GM18520 (cell line): ENCODE results near the gene POLD1.
"Not testable (repeated sequence)": the region's sequence is repeated elsewhere in the genome, so short reads cannot be mapped to it uniquely, and the experiment has no call there.

ENCODE experiments used
- ATAC-seq: cut with Tn5 transposase; IDR thresholded peaks from one replicate; pipeline ENCODE4 v1.9.1; 2021; ENCODE audit not compliant: unreplicated experiment

The POLD1 gene

DNA sequence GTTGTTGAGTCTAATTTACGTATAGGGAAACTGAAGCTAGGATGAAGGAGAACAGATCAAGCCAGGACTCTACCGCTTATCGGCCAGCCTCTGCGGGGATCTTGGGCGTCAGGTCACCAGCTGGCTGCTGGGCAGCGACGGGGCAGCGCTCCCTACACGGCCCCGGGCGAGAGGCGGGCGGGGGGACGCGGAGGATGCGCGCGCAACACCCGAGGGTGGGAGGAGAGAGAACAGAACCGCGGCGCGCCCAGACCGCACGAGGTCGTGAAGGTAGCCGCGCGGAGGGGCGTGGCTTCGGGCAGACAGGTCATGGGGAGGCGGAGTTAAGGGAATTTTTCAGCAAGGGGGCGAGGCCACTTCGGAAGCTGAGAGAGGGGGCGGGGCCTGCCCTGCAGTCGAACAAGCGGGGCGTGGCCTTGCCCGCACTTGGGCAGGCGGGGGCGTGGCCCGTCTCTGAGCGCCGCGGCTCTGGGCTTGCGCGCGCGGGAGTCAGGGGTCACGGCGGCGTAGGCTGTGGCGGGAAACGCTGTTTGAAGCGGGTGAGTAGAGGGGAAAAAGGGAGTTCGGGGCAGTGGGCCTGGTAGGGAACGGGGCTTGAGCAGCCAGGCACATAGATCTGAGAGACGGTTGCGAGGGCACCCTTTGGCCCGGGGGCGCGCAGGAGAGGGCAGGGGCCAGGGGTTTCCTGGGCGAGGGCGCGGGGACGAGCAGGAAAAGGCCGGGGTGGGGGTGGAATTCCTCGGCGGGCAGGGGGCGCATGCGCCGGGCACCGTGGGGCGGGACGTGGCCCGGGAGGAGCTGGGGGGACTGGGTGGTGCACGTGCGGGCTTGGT is at the start of gene POLD1:
Gene POLD1, plus strand, starts transcription at position 496 of the 833 bp plus-strand sequence. CDS start 14,505 bp downstream, outside the sequence.
- ATAC-seq, result peak; percentile 85

DNA sequence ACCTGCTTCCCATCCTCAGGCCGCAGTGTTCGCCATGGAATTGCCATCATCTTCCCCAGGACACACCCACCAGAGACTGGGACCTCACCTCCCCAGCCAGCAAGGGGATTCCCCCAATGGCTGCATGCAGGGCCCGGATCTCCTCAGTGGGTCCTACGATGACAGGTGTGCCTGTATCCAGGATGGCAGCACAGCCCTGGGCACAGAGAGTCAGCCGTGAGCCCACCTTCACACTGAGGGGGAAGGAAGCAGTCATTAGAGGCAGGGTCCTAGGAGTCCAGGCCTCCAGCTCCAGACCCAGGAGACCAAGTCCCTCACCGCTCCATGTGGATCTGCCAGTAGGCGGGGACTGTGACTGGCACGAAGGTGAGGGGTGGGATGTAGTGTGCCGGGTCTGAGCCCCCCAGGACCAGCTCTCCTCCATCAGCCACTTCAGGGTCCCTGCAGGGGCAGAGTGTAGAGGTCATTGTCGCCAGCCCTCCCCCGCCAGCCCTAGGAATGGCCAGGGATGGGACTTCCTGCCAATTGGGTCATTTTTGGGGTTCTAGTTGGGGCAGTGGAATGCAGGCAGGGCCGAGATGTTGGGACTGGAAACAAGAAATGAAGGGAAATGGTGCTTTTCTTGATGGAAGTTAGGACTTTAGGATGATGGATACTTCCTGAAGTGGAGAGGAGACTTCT is 49.3 kb upstream of the POLD1 start:
- ATAC-seq, result no peak

DNA sequence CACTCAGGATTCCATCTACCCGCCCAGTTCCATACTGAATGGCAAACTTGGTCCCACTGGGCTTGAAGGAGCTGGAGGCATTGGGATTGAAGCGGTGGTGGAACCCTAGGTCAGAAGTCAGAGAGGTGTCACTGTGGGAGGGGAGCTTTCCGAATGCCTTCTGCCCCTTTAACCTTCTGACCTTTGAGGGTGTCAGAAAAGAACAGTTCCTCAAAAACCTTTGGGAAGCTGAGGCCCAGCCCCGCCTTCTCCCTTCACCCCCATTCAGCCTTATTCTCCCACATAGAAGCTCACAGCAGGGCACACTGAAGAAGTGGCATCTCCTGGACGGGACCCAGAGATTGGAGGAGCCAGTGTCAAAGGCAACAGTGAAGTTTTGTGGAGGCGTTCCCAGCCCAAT is 47.1 kb upstream of the POLD1 start:
- not testable (repeated sequence) for ATAC-seq

DNA sequence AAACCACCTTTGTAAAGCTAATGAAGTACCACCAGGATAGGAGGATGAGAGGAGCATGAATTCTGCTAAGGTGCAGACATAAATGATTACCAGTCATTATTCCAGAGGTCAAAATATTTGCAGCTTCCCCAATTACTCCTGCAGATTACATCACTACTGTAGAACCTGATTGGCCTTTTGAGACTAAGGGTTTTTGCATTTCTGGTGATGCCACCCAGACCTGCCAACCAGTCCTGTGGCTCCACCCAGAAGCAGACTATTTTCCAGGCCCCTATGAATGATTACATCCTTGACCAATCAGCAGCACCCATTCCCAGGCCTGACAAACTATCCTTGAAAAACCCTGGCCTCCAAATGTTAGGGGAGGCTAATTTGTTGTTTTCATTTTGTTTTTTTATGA is 43.8 kb upstream of the POLD1 start:
- ATAC-seq, result no peak

DNA sequence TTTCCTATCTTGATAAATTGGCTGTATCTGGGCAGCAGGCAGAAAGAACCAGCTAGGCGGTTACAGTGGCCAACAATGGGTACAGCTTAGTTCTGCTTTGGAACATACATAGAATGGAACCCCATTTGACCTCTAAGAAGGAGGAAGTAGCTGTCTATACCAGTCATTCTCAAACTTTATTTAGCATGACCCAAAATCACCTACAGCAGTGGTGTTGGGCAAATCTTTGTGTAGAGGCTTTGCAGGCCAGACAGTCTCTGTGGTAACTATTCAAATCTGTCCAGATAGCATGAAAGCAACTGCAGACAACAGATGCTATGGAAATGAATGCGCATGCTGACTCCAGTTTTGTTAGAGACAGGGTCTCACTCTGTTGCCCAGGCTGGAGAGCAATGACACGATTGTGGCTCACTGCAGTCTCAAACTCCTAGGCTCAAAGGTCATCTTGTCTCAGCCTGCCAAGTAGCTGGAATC is 43.0 kb upstream of the POLD1 start:
- ATAC-seq, result peak; percentile 62

DNA sequence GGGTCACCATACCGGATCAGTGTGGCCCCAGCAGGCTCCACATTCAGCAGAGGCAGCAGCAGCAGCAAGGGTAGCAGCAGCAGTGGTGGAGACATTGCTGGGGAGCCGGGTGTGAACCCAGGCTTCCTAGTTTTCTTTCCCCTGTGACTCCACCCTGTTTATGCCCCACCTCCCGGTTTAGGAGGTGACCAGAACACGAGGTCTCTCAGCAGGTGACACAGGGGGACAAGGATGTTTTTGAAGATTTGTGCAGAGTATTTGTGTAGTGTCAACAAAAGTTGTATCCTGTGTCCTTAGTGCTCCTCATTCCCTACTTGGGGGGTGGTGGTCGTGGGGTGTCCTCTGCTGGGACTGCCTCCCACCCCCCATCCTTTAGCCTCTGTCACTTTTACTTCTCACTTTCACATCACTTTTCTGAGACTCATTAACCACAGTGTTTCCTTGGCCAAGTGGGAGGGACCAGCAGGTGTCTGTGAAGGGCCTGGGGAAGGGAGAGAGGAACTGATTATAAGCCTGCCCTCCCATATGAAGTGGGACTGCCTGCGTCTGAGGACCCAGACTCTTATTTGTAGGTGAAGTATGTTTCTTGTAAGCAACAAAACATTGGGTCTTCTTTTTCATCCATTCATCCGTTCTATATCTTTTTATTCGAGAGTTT is 39.4 kb upstream of the POLD1 start:
- peak; percentile 29 for ATAC-seq

DNA sequence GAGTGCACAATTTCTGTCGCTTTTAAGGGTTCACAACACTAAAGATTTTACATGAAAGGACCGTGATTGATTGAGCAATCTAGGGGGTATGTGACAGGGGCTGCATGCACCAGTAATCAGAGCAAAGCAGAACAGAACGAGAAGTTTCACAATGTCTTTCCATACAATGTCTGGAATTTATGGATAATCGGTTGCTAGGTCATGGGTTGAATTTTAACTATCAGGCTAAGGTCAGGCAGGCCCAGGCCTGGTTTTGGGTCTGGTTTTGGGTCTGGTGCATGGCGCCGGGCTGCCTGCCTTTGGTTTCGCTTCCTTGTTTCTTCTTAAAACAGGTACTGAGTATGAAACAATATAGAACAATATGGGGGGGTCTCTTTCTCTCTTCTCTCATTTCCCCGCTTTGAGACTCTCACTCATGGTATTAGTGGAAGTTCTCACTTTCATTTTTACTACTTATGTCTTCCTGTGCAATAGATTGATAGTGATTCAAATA is 37.0 kb upstream of the POLD1 start:
- peak; percentile 46 for ATAC-seq

DNA sequence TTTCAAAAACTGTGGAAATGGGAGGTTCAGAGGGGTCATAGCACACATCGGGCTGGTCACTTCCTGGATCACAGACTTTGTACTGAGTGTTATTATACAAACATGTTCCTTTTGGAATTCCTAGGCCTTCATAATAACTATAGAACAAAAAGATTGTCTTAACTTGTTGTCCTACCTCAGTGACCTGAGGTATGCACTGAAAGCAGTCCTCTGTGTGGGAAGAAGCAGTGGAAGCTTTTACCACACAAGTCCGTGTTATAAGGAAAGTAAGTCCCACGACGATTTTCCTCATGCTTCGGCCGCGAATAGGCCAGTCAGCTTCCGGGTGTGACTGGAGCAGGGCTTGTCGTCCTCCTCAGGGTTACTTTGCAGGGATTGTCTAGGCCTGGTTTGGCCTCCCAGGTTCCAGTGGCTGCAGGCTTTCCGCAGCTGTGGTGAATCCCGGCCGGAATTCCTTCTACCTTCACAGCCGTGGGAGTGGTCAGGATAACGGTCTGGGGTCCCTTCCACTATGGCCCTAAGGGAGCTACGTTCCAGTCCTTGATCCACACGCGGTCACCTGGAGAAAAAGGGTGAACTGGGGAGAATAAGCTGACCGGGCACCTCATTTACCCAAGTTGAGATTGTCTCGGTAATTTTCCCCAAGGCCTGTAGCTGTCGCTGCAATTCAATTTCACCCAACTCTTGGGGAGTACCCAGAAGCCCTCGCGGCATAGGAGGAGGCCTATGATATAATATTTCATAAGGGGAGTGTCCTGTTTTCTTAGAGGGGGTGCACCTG is 34.7 kb upstream of the POLD1 start:
- no peak for ATAC-seq

DNA sequence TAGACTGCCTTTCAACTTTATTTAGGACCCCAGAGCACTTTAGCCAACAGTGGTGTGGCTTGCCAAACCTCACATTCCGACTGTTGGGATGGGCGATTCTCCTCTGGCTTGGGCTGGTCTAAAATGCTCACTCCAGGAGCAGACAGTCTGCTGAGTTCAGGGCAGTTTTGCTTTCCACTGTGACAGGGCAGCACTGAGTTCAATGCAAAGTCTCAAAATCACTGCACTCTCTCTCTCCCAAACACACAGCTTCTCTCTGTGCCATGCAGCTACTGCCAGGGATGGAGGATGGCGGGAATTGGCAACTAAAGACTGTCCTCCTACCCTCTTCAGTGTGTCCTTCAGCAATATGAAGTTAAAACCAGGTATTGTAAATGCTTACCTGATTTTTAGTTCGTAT is 31.9 kb upstream of the POLD1 start:
- no peak for ATAC-seq

DNA sequence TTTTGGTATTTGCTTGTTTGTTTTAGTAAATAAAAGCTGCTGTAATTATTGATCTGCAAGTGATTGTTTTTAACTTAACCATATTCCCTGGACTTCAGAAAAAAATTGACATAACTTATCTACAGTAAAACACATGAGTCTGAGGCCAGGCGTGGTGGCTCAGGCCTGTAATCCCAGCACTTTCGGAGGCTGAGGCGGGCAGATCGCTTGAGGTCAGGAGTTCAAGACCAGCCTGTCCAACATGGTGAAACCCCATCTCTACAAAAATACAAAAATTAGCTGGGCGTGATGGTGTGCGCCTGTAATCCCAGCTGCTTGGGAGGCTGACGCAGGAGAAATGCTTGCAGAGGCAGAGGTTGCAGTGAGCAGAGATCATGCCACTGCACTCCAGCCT is 30.7 kb upstream of the POLD1 start:
- not testable (repeated sequence) for ATAC-seq

DNA sequence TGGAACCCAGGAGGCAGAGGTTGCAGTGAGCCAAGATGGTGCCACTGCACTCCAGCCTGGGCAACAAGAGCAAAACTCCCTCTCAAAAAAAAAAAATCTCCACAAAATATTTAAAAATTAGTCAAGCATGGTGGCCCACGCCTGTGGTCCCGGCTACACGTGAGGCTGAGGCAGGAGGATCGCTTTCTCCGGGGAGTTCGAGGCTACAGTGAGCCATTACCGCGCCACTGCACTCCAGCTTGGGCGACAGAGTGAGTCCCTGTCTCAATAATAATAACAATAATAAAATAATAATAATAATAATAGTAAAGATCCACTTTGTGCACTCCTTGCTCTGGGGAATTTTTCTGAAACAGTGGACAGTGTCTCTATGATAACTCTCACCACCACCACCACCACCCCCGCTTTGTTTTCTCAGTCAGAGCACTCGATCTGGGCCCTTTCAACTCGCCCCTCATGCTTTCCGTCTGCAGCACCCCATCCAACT is 27.4 kb upstream of the POLD1 start:
- ATAC-seq, result no peak

DNA sequence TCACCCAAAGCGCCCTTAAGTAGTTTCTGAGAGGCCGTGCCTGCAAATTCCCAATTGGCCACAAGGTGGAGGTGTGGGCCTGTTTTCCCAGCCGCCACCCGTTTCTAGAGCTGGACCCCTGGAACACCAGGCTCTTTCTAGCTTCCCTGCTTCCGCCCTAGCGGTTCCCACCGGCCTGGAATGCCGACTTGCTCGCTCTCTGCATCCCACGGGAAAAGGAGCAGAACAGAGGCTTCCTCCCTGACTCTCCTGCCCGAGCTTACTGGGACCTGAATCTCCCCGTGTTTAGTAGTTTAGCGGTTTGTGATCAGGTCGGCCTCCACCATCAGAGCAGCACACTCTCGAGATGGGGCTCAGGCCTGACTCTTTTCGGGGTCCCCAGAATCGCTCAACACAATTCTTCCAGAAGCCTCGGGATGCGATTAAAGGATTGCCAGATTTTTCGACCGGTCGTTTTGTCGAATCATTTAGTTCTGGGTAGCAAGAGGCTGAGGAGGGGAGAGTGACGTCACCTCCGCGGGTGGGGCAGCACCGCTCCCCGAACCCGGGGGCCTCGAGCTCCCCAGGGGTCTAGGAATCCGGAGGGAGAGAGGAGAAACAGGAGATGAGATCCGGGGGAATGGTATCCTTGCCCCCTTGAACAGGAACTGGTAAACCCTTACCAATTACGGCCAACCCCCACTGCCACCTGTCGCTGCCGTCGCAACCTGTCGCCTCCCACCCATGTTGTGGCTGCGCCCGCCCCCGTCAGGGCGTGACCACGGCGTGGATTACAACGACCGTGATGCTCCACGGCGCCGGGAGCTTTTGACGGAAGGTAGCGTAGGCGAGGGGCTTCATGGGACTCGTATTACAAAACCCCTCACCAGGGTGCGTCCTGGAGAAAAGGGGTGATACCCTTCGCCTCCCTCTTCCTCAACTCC is 26.7 kb upstream of the POLD1 start:
- ATAC-seq, result no peak

DNA sequence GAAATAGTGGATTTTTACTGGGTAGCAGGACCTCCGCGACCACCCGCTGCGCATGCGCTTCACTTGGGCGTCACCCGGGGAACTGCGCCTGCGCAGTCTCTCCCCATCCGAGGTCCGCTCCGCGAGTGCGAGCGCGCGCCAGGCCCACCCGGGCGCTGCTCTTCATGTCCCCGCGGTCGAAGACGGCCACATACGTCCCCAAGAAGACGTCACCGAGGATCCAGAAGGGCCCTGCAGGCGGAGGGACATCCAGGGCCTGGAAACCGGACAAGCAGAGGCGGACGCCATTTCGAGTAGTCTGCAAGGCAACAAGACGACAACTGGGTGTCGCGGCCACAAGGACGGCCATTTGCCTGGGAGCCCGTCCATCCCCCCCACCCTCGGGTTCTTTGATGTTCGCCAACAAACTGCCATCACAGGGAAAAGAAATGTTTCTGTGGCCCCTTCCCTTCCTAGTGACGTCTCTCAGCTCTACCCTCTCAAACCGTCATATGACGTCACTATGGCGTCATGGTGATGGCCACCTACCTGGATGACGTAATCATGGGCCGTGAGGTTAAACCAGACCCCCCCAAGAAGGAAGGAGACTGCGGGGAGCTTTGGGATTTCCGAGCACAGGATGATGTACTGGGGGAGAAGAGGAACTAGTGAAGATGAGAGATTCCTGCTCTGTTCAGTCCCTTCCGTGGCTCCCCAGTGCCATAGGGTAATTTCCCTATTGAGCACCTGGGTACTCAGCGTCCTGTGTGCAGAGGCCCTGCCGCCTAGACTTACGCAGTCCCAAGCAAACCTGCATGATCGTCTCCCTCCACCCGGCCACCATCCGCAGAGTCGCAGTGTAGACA is 25.4 kb upstream of the POLD1 start:
- ATAC-seq, result no peak

DNA sequence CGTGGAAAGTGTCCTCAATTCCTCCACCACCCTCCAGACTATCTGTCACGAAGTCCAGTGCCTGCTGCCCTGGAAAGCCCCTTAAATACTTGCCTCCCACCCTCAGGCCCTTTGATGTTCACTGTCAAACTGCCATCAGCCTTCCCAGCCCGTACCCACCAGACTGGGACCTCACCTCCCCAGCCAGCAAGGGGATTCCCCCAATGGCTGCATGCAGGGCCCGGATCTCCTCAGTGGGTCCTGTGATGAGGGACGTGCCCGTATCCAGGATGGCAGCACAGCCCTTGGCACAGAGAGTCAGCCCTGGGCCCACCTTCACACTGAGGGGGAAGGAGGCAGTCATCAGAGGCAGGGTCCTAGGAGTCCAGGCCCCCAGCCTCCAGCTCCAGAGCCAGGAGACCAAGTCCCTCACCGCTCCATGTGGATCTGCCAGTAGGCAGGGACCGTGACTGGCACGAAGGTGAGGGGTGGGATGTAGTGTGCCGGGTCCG is 24.8 kb upstream of the POLD1 start:
- no peak for ATAC-seq

DNA sequence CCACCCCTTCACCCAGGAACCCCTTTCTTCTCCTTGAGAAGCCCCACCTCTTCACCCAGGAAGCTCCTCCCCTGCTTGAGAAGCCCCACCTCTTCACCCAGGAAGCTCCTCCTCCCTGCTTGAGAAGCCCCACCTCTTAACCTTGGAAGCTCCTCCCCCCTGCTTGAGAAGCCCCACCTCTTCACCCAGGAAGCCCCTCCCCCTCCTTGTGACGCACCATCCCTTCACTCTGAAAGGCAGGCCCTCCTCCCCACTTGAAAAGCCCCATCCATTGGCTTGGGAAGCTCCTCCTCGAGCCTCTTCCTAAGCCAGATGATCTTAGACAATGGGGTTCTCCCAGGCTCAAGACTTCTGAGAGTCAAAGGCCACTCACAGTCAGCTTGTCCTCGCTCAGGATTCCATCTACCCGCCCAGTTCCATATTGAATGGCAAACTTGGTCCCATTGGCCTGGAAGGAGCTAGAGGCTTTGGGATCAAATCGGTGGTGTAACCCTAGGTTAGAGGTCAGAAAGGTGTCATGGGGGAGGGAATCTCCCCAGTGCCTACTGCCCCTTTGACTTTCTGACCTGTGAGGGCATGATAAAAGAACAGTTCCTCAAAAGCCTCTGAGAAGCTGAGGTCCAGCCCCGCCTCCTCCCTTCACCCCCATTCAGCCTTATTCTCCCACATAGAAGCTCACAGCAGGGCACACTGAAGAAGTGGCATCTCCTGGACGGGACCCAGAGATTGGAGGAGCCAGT is 22.7 kb upstream of the POLD1 start:
- no peak for ATAC-seq

DNA sequence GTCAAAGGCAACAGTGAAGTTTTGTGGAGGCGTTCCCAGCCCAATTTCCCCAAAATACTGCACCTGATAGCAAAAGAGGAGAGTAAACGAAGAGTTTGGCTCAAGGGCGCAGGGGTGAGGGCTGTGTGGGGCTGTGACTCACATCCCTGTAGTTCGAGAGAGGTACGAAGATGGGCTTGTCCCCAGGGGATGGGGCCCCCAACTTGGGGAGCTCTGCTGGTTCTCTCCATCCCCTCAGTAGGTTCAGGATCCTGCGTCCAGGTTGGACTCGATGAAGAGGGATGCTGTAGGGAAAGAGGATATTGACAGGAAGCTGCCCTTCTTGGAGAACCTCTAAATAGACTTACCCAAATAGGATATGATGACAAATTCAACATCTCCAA is 22.1 kb upstream of the POLD1 start:
- ATAC-seq, result no peak

DNA sequence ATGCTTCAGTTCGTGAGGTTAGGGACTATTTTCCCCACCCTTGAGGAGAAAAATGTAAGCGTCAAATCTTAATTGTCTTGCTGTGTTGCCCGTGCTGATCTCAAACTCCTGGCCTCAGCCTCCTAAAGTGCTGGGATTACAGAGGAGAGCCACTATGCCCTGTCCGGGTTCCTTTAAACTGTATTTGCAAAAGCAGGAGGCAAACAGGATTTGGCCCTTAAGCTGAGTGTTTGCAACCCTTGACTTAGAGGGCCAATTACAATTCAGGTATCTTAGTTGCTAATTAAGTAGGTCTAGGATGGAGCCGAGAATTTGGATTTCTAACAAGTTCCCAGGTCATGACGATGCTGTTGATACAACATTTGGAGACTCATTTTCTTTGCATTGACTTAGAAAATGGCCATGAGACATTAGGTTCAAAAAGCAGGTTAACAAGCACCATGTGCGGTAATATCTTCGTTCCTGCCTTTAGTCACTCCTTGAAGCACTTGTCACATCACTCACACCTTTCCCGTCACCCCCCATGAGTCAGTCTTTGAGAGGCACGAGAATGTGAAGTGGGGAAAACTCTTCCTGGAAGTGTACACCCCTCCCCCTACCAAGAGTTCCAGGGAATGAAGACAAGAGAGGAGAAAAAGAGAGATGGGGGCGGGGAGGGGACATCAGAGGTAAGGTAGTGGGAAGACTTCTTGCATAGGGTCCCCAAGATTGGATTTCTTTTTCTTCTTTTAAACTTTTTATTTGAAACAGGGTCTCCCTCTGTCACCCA is 21.3 kb upstream of the POLD1 start:
- no peak for ATAC-seq
